ENCODE measurements around the gene MRPS27.
A peak's percentile ranks its signal among the peaks of the same experiment; 100 is the strongest.

Gene MRPS27

GRCh38 chr5:72232838-72233237, 87.2 kb downstream of the MRPS27 start:
- H3K4me3 ChIP-seq (ENCODE audit: low read length): no peak overlapping the region
- no peak for TF ChIP-seq ZNF274 (IDR thresholded peaks at IDR 0.05; ENCODE audit: low read depth, low read length)

- no peak for TF ChIP-seq ZNF274 (IDR thresholded peaks at IDR 0.05; ENCODE audit: low read depth, low read length)
- peak overlapping the region; percentile 26; the same call in 1 of the 2 replicates for H3K4me3 ChIP-seq (ENCODE audit: low read length)
Observed at GRCh38 chr5:72231991-72232703, 87.9 kb downstream of the MRPS27 start.

GRCh38 chr5:72228960-72229359, 91.1 kb downstream of the MRPS27 start:
- H3K4me3 ChIP-seq (ENCODE audit: low read length): no peak overlapping the region
- TF ChIP-seq ZNF274 (IDR thresholded peaks at IDR 0.05; ENCODE audit: low read depth, low read length): no peak

GRCh38 chr5:72226950-72227349, 93.1 kb downstream of the MRPS27 start:
- no peak for TF ChIP-seq ZNF274 (IDR thresholded peaks at IDR 0.05; ENCODE audit: low read depth, low read length)
- H3K4me3 ChIP-seq (ENCODE audit: low read length): no peak overlapping the region

GRCh38 chr5:72225741-72226140, 94.3 kb downstream of the MRPS27 start:
- no peak overlapping the region for H3K4me3 ChIP-seq (ENCODE audit: low read length)
- TF ChIP-seq ZNF274 (IDR thresholded peaks at IDR 0.05; ENCODE audit: low read depth, low read length): no peak

GRCh38 chr5:72224946-72225463, 95.0 kb downstream of the MRPS27 start:
- H3K4me3 ChIP-seq (ENCODE audit: low read length): no peak overlapping the region
- TF ChIP-seq ZNF274 (IDR thresholded peaks at IDR 0.05; ENCODE audit: low read depth, low read length): no peak

- no peak overlapping the region for H3K4me3 ChIP-seq (ENCODE audit: low read length)
- TF ChIP-seq ZNF274 (IDR thresholded peaks at IDR 0.05; ENCODE audit: low read depth, low read length): no peak
Observed at GRCh38 chr5:72223371-72223770, 96.7 kb downstream of the MRPS27 start.

- no peak for TF ChIP-seq ZNF274 (IDR thresholded peaks at IDR 0.05; ENCODE audit: low read depth, low read length)
- H3K4me3 ChIP-seq (ENCODE audit: low read length): no peak overlapping the region
Observed at GRCh38 chr5:72222521-72222920, 97.5 kb downstream of the MRPS27 start.

GRCh38 chr5:72221541-72221940, 98.5 kb downstream of the MRPS27 start:
- no peak for TF ChIP-seq ZNF274 (IDR thresholded peaks at IDR 0.05; ENCODE audit: low read depth, low read length)
- H3K4me3 ChIP-seq (ENCODE audit: low read length): no peak overlapping the region

GRCh38 chr5:72221099-72221498, 98.9 kb downstream of the MRPS27 start:
- no peak for TF ChIP-seq ZNF274 (IDR thresholded peaks at IDR 0.05; ENCODE audit: low read depth, low read length)
- no peak overlapping the region for H3K4me3 ChIP-seq (ENCODE audit: low read length)

- no peak for TF ChIP-seq ZNF274 (IDR thresholded peaks at IDR 0.05; ENCODE audit: low read depth, low read length)
- H3K4me3 ChIP-seq (ENCODE audit: low read length): no peak overlapping the region
Observed at GRCh38 chr5:72216756-72217155, 103.3 kb downstream of the MRPS27 start.

GRCh38 chr5:72214168-72214567, 105.9 kb downstream of the MRPS27 start:
- no peak overlapping the region for H3K4me3 ChIP-seq (ENCODE audit: low read length)
- TF ChIP-seq ZNF274 (IDR thresholded peaks at IDR 0.05; ENCODE audit: low read depth, low read length): no peak

GRCh38 chr5:72213482-72213881, 106.6 kb downstream of the MRPS27 start:
- TF ChIP-seq ZNF274 (IDR thresholded peaks at IDR 0.05; ENCODE audit: low read depth, low read length): no peak

GRCh38 chr5:72212171-72212570, 107.9 kb downstream of the MRPS27 start:
- H3K4me3 ChIP-seq (ENCODE audit: low read length): no peak overlapping the region
- TF ChIP-seq ZNF274 (IDR thresholded peaks at IDR 0.05; ENCODE audit: low read depth, low read length): no peak

More at GRCh38 chr5:72213482-72213881, 106.6 kb downstream of the MRPS27 start:
- no peak overlapping the region for H3K4me3 ChIP-seq (ENCODE audit: low read length)

- H3K4me3 ChIP-seq (ENCODE audit: low read length): no peak overlapping the region
Observed at GRCh38 chr5:72210888-72211678, 109.0 kb downstream of the MRPS27 start.

More at GRCh38 chr5:72210888-72211678, 109.0 kb downstream of the MRPS27 start:
- no peak for TF ChIP-seq ZNF274 (IDR thresholded peaks at IDR 0.05; ENCODE audit: low read depth, low read length)

Measured in GM08714 (cell line).